HG03558 (cell line): ENCODE results near the gene NME4.

Experiments used
- ATAC-seq: cut with Tn5 transposase; IDR thresholded peaks from one replicate; pipeline ENCODE4 v1.9.1; 2021; ENCODE audit warnings: moderate number of reproducible peaks; ENCODE audit not compliant: unreplicated experiment; ENCODE audit errors: extremely low read depth

Gene NME4

DNA sequence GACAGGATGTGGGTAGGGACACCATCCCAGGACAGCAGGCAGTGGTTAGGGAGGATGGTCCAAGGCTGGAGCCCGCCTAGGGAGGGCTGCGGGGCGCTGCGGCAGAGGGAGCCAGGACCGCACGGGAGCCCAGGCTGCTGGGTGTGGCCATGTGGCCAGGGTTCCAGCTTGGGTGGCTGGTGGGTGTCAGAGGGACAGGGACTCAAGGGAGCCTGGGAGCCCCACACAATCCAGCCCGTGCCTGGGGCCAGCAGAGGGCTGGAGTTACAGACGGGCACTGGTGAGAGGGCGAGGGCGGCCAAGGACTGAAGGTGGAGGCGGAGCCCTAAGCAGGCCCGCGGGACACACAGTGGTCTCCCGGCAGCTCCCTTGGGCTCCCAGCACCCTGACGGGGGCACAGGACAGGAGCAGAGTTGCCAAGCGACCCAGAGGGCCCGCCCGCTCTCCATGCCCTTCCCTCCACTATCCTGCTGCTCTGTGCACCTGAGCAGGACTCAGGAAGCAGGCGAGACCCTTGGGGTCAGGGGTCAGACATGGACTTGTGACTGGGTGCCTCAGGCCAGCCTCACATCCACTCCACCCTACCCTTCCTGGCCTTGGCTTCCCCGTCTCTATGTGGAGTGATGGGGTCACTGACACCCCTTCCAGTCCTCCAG, 33.8 kb upstream of the NME4 start:
- no peak for ATAC-seq

DNA sequence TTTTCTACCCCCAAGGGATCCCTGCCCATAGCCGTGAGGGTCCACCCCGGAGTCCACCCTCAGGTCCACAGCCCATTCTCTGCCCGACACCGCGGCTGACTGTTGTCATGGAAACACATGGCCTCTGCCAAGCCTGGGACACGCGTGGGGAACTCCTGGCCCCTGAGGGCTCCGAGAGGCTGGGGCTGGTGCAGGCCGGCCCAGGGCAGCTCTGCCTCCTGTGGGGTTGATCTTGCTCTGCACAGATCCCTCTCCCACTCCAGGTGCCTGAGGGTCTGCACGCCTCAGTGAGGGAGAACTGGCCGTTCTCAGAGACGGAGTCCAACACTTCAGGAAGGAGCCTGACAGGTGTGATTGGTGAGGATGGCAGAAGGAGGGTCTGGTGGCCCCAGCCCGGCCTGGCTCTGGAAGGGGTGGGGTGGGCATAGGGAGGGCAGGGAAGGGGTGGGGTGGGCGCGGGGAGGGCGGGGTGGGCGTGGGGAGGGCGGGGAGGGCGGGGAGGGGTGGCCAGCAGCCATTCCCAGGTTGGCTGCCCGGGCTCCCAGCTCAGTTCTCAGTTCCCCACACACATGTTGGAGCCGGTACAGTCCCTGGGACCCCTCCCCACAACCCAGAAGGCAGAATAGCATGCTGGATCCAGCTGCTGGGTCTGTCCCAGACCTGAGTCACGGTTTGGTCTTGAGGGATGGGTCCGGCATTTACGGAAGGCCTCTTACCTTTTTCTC, 33.1 kb upstream of the NME4 start:
- ATAC-seq, result no peak

DNA sequence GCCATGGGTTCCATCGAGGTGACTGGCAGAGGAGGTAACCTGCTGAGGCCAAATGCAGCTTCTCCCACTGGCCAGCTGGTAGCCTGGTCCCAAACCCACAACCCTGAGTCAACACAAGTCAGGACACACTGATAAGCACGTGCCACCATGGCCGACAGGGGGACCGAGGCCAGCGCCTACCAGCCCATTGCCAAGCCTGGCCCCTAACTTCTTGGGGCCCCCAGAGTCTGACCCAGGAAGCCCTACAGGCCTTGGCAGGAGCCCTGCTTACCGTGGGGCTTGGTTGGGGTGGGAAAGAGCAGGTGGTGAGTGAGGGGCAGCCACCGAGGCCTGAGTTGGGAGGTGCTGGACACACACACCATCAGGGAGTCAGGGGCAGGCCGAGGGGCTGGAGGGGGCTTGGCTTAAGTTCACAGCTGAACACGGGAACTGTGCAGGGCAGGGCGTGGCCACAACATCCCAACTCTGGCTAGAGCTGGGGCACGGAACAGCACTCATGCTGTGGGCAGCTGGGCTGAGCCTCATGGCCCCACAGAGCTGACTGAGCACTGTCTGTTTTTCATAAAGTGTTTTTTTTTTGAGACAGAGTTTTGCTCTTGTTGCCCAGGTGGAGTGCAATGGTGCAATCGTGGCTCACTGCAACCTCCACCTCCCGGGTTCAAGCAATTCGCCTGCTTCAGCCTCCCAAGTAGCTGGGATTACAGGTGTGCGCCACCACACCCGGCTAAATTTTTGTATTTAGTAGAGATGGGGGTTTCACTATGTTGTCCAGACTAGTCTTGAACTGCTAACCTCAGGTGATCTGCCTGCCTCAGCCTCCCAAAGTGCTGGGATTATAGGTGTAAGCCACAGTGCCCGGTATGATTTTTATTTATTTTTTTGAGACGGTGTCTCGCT, 32.2 kb upstream of the NME4 start:
- ATAC-seq, result no peak

DNA sequence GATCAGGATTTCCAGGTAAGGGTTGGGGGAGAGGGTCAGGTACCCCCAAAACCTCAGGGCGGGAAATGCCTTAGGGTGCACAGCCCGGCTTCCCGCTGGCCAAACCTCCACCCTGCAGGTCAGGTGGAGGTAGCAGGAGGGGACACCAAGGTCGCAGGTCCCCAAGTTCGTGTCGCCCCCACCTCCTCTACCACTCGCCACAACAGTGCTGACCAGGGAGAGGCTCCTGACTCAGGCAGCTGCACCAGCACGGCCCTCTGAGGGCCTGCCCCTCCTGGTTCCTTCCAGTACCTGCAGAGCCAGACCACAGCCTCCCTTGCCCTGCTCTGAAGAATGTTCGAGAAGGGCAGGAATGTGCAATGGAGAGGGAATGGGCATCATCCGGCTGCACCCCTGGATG, 30.5 kb upstream of the NME4 start:
- no peak for ATAC-seq

DNA sequence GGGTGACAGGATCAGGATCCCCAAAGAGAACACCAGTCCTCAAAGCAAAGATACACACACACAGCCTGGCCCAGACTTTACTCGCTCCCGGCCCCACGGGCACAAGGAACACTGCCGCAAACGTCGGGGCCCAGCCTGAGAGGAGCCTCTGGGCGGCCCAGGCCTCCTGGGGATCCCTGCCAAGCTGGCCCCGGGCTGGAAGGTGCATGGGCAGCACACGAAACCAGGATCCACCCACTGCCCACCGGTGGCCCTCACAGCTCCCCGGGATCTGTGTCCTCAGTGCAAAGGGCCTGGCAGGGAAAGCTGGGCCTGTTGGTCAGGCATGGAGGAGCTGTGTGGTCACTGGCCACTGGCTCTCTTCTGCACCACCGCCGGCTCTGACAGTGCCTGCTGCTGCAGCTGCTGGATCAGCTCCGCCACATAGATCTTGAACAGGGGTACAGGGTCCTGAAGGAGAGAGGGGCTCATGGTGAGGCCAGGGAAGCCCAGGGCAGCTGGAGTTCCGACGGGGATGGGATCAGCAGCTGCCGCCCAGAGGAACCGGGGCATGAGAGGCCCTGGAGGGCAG, 29.6 kb upstream of the NME4 start:
- ATAC-seq, result no peak

DNA sequence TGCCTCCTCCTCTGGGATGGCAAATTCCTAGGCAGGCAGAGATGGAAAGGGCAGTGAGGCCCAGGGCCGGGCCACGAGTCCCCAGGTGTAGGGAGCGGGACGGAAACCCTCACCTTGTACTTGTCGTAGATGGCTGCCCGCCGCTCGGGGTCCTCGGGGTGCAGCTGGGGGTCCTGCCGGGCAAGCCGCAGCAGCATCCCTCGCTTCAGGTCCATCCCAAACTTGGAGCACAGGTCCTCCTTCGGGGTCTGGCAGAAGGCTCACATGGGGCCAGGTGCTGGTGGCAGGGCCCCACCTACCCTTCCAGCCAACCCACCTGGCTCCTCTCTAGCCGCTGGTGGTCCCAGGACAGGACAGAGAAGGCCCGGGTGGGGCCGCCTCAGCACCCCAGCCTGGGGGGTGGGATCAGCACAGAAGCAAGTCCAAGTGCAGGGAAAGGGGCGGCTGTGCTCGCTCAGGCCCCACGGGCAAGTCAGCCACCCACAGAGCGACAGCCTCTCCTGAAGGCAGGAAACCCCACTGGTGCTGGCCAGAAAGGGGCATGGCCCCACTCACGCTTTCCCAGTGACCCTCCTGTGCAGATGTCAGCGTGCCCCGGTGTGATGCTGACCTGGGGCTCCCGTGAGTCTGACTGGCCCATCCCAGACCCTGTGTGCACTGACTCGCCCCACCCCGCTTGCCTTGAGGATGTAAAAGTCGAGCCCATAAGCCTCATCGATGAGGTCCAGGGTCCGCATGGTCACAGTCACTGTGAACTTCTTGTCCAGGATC, 28.4 kb upstream of the NME4 start:
- no peak for ATAC-seq

DNA sequence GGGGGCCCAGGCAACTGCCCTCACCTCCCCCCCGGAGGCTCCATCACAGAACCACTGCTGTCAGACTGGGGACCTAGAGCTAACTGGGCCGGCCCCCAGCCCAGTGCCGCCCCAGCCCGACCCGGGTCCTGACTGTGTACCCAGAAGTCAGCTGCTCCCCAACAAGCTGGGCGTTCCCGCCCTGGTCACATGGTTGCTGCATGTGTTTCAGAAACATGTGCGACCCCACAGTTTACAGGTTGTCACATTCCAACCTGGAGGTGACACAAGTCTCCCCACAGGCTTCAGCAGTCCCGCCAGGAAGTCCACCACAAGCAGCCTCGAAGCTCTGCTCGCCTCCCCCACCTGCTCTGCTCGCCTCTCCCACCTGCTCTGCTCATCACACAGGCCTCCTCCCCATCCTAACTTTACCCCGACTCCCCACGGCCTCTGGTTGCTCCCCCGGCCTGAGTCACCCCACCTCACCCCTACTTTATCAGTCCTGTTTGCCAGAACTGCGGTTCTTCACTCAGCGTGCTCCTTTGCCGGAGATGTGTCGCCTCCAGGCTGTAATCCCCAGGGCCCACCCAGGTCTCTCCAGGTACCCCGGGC, 27.6 kb upstream of the NME4 start:
- ATAC-seq, result no peak

DNA sequence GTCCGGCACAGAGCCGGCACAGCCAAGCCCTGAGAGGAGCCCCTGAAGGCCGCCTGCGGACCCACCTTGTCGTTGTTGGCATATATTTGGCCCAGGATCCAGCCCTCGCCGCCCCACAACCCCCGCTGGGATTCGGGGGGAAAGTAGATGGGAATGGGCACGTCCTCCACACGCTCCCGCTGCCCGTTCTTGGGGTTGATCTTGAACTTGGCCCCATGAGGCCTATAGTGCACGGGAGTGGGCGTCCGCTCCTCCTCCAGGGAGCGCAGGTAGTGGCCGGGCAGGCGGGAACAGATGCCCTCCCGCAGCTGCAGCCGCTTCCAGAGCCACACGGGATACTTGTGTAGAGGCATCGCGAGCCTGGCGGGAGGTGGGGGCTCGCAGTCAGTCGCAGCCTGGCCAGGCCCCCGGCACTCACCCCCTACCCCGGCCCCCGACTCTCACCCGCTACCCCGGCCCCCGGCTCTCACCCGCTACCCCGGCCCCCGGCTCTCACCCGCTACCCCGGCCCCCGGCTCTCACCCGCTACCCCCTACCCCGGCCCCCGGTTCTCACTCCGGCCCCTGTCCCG, 27.0 kb upstream of the NME4 start:
- no peak for ATAC-seq

DNA sequence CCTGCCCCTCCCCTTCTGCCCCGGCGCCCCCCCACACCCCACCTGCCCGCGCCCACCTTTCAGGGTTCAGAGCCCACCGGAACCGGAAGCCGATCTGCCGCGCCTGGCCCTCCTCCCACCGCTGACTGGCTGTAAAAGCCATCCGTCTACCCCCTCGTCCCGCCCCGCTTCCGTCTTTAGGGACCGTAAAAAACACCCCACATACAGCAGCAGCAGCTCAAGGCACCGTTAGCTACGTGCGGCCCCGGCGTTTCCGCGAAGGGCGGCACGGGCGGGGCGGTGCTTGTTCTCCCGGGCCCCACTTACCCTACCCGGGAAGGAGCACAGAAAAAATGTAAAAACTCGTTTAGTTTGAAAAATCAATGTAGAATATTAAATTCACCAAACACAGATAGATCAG, 26.6 kb upstream of the NME4 start, which contains the start of gene MRPL28:
Gene MRPL28, minus strand, starts transcription at position 96 of the 400 bp plus-strand sequence. CDS start 320 bp downstream, outside the sequence.
- no peak for ATAC-seq

DNA sequence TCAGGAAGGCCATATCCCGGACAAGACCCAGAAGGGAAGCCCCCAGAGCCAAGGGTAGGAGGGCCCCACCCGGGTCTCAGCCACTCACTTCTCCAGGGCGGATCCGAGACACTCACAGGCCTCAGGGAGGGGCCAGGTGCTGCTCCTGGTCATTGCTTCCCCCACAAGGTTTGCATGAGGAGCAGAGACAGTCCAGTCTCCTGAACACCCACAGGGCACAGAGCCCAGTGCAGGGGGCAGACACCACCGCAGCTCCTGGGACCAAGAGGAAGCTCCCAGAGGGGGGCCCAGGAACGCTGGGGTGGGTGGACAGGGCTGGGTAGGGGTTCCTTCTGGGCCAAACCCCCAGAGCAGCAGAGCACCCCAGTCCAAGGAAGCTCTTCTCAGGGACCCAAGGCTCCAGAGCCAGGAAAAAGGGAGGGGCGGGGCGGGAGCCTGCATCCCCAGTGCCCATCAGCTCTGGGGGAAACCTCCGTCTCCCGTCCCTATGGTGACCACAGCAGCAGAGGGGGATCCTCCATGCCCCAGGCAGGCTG, 26.0 kb upstream of the NME4 start:
- no peak for ATAC-seq

DNA sequence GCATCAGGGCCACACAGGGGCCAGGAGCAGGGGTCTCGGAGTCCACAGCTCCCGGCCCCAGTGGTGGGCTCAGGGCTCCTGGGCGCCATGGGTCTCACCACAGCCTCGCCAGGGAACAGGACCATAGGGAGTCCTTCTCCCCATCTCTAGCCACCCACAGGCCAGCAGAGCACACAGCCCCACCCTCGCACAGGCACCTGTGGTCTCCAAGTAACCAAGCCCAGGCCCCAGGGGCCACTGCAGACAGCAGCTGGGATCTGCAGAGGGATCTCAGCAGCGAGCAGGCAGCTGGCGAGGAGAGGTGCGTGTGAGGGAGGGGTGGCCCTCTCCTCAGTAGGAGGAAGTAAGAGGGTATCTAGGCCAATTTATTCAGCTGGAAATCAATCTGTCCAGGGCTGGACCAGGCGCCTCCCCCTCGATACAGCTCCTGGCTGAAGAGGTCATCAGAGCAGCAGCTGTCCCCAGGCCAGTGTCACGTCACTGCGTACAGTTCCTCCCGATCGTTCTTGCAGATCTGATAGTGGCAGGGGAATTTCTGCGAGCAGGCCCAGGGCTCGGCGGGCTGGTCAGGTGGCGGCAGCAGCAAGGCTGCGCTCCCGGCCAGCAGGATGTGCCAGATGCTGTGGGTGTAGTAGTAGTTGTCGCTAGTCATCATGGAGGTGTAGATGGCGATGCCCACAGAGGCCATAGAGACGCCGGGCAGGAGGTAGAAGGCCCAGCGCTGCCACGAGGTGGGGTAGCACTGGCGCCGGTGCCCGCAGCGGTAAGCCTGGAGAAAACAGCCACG, 25.3 kb upstream of the NME4 start:
- ATAC-seq, result no peak

DNA sequence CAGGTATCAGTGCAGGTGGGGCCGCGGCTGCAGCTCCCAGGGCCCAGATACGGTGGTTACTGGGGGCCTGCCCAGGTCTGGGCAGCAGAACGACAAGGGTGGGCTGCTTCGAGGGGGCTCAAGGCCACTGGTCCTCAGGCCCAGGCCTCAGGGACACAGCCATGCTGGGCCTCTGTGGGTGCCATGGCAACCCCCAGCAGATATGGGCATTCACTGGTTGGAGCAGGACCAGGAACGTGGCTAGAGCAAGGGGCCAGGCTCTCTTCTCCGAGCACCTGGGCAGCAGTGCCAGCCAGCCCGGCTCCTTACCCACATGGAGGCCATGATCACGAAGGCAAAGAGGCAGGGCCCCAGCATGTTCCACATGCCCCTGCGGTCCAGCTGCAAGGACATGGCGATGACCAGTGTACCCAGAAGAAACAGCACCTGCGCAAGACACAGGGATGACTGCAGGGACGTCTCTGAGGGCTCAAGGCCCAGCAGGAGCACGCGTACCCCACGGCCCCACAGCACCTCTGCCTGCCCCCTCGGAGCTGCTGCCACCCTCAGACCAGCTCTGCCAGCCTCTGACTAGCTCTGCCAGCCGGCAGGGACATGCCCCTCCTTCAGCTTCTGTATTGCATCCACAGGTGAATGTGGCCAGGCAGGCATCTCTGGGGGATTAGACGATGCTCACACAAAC, 24.6 kb upstream of the NME4 start:
- no peak for ATAC-seq

DNA sequence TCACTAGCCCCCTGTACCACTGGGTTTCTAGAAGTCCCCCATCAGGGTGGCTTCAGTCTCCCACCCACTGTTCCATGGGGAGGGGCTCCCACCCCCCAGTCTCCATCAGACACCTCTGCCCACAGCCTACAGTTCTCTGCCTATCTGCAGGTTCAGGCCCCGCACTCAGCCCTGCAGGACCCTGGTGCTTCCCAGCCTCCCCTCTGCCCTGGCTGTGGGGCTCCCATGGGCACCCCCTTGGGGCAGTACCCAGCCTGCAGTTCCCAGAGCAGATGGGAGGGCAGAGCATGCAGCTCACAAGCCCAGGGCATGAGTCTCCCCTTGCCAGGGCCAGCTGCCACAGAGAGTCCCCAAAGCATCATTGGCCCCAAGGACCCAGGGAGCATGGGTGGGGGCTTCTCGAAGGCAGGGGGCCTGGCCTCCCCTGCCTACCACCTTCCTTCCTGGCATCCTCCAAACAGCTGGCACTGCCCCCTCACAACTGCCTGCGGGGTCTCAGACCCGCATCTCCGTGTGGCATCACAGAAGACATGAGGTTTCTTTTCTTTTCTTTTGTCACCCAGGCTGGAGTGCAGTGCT, 23.9 kb upstream of the NME4 start:
- no peak for ATAC-seq

DNA sequence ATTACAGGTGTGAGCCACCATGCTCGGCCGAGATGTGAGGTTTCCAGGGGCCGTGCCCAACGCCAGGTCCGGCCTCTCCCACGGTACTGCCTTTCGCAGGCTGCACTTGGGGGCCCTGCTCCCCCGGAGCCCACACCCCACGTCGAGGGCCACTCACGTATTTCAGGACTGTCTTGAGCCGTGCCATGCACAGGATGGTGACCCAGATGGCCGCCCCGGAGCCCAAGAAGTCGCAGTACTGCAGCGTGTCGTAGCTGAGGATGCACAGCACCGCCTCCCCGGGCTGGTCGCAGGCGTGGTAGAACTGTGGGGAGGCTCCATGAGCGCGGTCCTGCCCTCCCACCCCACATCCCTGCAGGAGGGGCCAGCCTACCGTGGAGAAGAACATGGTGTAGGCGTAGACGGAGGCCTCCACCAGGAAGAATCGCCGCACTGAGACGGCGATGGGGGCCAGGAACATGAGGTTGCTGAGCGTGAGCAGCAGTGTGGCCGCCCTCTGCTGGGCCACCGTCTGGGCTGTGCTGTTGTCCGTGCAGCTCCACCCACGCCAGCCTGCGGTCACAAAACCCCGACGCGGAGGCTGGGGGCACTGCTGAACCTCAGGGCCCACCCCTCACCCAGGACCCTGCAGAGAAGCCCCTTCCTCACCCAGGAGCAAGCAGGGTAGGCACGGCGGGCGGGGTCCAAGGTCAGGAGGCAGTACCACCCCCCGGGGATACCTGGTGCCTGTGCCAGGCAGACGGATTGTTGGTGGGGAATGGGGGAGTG, 23.0 kb upstream of the NME4 start:
- ATAC-seq, result no peak

DNA sequence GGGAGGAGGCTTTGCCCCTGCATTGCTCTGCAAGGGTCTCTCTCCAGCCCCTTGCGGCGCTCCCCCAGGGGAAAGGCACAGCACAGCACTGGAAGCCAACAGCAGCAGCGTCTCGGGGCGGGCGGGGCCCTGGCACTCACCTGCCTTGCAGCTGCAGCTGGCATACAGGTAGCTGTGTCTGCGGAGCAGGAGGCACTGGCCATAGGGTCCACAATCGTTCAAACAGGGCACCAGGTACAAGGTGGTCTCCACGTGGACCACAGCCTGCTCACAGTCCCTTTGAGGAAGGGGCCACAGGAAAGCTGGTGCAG, 22.4 kb upstream of the NME4 start:
- no peak for ATAC-seq

DNA sequence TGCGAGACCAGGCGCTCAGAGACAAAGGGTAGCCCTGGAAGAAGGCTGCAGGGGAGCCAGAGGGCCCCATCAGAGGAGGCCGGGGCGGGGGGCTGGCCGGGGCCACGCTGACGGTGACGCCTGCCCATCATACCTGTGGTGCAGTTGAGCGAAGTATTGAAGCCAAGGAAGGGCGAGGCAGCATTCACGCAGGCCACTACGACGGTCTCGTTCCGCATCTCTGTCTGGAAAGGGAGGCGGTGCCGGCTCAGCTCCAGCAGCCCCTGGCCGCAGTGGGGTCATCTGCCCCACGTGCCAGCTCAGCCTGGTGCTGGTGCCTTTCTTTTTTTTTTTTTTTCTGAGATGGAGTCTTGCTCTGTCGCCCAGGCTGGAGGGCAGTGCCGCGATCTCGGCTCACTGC, 21.8 kb upstream of the NME4 start:
- ATAC-seq, result no peak
